ENCODE data around the gene AASDH. TPM values are rescaled to one million over a fixed set of nuclear protein-coding genes. Genes with fewer than 3 reads are reported as not detected.

Gene AASDH
- polyA plus RNA-seq, 2 of the 4 experiments (the other 2 are of a cell fraction): 4.8 to 12.2 TPM

- FAIRE-seq (no peak), DNase-seq (ENCODE audit: low read depth in 1 of 2, low spot score in 1 of 2) (peak; percentile 7 to 13), ATAC-seq (peak in 1 of 2 experiments; percentile 52; a peak in 1 of 6 replicates)
- H3K27ac ChIP-seq: no peak overlapping the region
- H3K4me3 ChIP-seq: no peak overlapping the region
- no peaks in the 10 kb centered on the region for H3K9me3 ChIP-seq
- H3K4me1 ChIP-seq: peaks cover 8% of the 10 kb centered on the region; the same call in 2 of the 3 replicates
- TF ChIP-seq TFCP2L1 (CRISPR knock-in tag; IDR thresholded peaks at IDR 0.05): no peak
- TF ChIP-seq, protein P1, sequence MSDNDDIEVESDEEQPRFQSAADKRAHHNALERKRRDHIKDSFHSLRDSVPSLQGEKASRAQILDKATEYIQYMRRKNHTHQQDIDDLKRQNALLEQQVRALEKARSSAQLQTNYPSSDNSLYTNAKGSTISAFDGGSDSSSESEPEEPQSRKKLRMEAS (IDR thresholded peaks at IDR 0.05): 0 out of 2 replicates have a peak, but pooled peaks have one; percentile 35
- CTCF ChIA-PET: no interaction called here
- POLR2A ChIA-PET: no interaction called here
- 14% methylated on average over 2 of the region's 2 CpGs for WGBS (ENCODE audit: missing lambda C conversion rate)
- peak overlapping the region; percentile 37; the same call in 1 of the 3 replicates for H3K4me2 ChIP-seq
These were observed 56.6 kb downstream of the AASDH start for GRCh38 chr4:56330691-56331090.

GRCh38 chr4:56326363-56326762, 60.9 kb downstream of the AASDH start:
- TF ChIP-seq HOXB13 (CRISPR knock-in tag; IDR thresholded peaks at IDR 0.05; ENCODE audit: low read depth) (no peak), EHMT2 (IDR thresholded peaks at IDR 0.05; ENCODE audit: low read depth) (no peak), ESRRA (IDR thresholded peaks at IDR 0.05; ENCODE audit: borderline replicate concordance, low read length) (no peak), TFCP2L1 (CRISPR knock-in tag; IDR thresholded peaks at IDR 0.05) (no peak), BHLHE40 (IDR thresholded peaks at IDR 0.05; ENCODE audit: low read depth, low read length) (no peak), HES2 (IDR thresholded peaks at IDR 0.05) (no peak), JUNB (IDR thresholded peaks at IDR 0.05) (no peak), EP300 (IDR thresholded peaks at IDR 0.05) (no peak), ZNF302 (CRISPR knock-in tag; IDR thresholded peaks at IDR 0.05) (no peak)
- TF ChIP-seq, protein P1 (IDR thresholded peaks at IDR 0.05): no peak
- Histone ChIP-seq H3K4me3 (no peak overlapping the region), H3K27ac (no peak overlapping the region), H3K4me1 (peaks cover 8% of the 10 kb centered on the region; the same call in 2 of the 3 replicates), H3K9me3 (no peaks in the 10 kb centered on the region), H3K4me2 (no peak overlapping the region)
- POLR2A ChIA-PET: no interaction called here
- FAIRE-seq (no peak), DNase-seq (ENCODE audit: low read depth in 1 of 2, low spot score in 1 of 2) (no peak), ATAC-seq (no peak)
- CTCF ChIA-PET: interaction anchor here (0.6 kb wide), 1 partner anchor 441 kb away, joined by 4 read pairs; no protein-coding TSS in a partner anchor
- 78% methylated on average over 2 of the region's 2 CpGs for WGBS (ENCODE audit: missing lambda C conversion rate)

DNA sequence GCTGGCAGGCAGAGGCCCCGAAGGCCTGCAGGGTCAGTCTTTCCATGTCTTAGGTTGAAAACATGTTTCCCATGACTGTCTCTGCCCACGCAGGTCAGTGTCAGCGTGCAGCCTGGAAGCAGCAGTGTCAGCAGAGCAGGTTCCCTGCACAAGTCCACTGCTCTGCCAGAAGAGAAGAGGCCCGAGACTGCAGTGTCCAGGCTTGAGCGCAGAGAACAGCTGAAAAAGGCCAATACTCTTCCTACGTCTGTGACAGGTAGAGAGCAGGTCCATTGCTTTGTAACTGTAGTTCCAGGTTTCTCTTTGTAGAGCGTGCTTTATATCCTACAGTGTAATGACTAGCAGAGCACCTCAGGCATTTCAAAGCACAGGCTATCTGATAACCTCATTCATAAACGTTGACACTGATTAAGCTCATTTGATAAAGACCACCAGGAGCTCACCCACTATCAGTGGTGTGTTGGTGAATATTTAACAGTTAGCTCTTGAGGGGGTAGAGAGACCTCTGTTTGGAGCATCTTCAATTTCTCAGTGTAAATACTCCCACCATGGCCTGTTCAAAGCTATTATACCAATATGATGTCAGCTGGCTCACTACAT, 63.2 kb downstream of the AASDH start:
- TF ChIP-seq KDM5A (IDR thresholded peaks at IDR 0.05) (no peak), EP300 (IDR thresholded peaks at IDR 0.05) (no peak), E2F6 (IDR thresholded peaks at IDR 0.05; ENCODE audit: borderline replicate concordance, low read depth) (no peak), JUN (IDR thresholded peaks at IDR 0.05) (no peak), GATA3 (IDR thresholded peaks at IDR 0.05; ENCODE audit: borderline replicate concordance) (no peak), JUNB (IDR thresholded peaks at IDR 0.05) (no peak), BCL3 (IDR thresholded peaks at IDR 0.05) (no peak), RAD21 (conservative IDR thresholded peaks at IDR 0.05 in 1 of 2, IDR thresholded peaks at IDR 0.05 in 1 of 2) (no peak), ZSCAN20 (CRISPR knock-in tag; IDR thresholded peaks at IDR 0.05) (no peak), CEBPB (IDR thresholded peaks at IDR 0.05) (no peak), RARB (CRISPR knock-in tag; IDR thresholded peaks at IDR 0.05) (no peak)
- TF ChIP-seq, protein P1 (IDR thresholded peaks at IDR 0.05): no peak
- ChIA-PET POLR2A (interaction anchor here (0.5 kb wide), 1 partner anchor 375 kb away, joined by 3 read pairs; no protein-coding TSS in a partner anchor), CTCF (no interaction called here)
- Histone ChIP-seq H3K4me1 (0 out of 3 replicates have a peak, but pooled peaks cover 4% of the 10 kb centered on the region), H3K27ac (no peak overlapping the region), H3K4me3 (no peak overlapping the region), H3K9me3 (no peaks in the 10 kb centered on the region), H3K4me2 (no peak overlapping the region)
- WGBS (ENCODE audit: missing lambda C conversion rate): 59% methylated on average over 7 of the region's 8 CpGs
- DNase-seq (ENCODE audit: low read depth in 1 of 2, low spot score in 1 of 2): no peak
- no peak for FAIRE-seq
- ATAC-seq: no peak
